Neural cell (in vitro differentiated cells): ENCODE data around the gene ARHGAP35.

Experiments
- EP300 ChIP-seq: fragments of 450-650 bp; conservative IDR thresholded peaks from 2 replicates; pipeline ENCODE4 v1.6.1; 2014; ENCODE audit warnings: antibody characterized with exemption, mild to moderate bottlenecking, moderate library complexity; ENCODE audit not compliant: poor library complexity, severe bottlenecking
- TF ChIP-seq, protein P1 (sequence below): fragments of 450-650 bp; IDR thresholded peaks from 2 replicates; pipeline ENCODE4 v1.5.1; 2014; ENCODE audit warnings: antibody characterized with exemption, mild to moderate bottlenecking, moderate library complexity; ENCODE audit not compliant: poor library complexity, severe bottlenecking

DNA sequence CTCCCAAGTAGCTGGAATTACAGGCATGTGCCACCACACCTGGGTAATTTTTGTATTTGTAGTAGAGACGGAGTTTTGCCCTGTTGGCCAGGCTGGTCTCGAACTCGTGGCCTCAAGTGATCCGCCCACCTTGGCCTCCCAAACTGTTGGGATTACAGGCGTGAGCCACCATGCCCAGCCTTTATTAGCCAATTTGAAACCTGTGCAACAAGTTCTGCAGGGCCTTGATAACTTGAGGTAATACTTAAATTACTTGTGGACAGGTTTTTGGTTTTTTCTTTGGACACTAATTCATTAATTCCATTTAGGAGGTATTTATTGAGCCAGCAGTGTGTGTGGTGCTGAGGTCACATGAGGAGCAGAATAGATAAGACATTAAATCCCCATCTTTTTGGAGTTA, 39.5 kb downstream of the ARHGAP35 start:
- no peak for TF ChIP-seq EP300
- TF ChIP-seq, protein P1, sequence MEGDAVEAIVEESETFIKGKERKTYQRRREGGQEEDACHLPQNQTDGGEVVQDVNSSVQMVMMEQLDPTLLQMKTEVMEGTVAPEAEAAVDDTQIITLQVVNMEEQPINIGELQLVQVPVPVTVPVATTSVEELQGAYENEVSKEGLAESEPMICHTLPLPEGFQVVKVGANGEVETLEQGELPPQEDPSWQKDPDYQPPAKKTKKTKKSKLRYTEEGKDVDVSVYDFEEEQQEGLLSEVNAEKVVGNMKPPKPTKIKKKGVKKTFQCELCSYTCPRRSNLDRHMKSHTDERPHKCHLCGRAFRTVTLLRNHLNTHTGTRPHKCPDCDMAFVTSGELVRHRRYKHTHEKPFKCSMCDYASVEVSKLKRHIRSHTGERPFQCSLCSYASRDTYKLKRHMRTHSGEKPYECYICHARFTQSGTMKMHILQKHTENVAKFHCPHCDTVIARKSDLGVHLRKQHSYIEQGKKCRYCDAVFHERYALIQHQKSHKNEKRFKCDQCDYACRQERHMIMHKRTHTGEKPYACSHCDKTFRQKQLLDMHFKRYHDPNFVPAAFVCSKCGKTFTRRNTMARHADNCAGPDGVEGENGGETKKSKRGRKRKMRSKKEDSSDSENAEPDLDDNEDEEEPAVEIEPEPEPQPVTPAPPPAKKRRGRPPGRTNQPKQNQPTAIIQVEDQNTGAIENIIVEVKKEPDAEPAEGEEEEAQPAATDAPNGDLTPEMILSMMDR = no peak
